GM04503 (cell line): ENCODE measurements around the gene BMP6.

Experiments used
- DNase-seq: peaks from one replicate; pipeline ENCODE4 v3.0.0-alpha.2; 2012; ENCODE audit warnings: low read depth

Gene BMP6

GRCh38 chr6:7832904-7833750 lies 107.2 kb downstream of the BMP6 start:
- no peak for DNase-seq

DNA sequence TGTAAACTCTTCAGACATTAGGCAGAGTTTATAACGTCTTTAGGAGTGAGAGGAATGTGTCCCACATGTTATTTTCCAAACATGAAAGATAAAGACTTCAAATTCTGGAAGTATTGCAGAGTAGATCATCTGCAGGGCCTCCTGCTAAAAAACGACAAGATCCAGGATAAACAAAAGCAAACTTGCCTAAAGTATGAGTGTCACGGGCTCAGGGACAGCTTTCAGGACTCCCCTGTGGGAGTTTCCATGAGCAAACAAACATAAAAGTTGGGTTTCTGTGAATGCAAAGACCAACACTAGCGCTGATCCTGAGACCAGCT lies 107.8 kb downstream of the BMP6 start:
- no peak for DNase-seq

- DNase-seq: no peak
Observed at GRCh38 chr6:7836371-7837026, 110.6 kb downstream of the BMP6 start.

DNA sequence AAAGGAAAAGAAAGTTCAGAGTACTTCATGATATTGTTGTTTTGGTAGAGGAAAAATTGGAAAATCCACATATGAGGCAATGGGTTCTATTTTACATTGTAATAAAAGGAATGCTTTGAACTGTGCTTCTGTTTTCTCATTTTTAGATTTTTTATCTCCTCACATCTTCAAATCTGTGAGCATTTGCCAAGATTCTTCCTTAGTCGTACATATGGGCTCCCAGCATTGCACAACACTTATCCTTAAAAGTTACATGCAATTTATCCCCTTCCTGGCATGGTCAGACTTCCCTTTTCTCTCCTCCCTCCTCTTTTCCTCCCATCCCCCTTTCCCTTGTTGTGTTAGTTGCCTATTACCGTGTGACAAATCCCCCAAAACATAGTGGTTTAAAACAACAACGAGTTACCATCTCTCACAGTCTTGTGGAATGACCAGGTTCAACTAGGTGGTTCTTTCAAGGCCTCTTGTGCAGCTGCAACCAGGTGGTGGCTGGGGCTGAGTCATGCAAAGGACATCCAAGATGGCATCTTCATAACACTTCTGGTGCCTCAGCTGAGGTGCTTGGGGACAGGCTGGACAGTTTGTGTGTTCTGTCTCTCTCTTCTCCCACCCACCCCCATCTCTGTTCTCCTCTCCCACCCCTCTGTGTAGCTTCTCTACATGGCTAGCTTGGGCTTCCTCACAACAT lies 116.0 kb downstream of the BMP6 start:
- no peak for DNase-seq

DNA sequence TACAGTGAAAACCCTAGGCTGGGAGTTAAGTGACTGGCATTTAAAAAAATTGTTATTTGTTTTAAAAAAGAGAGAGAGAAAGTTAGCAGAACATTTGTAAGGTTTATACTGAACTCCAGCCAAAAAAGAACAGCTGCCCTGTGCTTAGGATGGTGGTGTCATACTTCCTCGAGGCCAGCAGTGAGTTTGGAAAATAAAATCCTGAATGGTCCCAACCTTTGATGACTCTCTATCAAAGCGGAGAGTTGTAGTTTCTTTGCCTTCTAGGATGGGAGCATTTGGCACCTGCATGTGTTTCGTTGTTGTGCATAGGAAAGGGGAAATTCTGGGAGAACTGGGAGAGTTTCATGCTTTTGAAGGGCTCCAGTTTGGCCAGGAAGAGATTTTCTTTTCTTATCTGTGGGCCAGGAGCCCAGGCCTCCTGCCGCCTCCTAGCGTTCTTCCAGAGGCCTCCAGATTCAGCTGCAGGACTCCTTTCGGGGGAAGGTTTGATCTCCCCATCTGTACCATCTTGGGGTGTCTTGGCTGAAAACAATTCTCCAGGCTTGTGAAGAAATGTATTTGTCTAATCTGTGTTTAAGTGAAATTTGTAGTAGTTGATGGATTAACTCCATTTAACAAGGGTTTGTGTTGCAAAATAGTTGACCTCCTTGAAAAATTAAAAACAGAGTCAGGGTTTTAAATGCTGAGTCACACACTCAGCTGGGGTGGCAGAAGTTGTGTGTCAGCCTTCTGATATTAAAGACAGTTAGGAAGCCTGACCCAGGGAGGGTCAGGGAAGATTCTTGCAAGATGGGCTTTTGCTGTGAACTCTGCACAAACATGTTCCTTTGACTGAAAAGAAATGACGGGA lies 121.3 kb downstream of the BMP6 start:
- DNase-seq: peak; percentile 21

DNA sequence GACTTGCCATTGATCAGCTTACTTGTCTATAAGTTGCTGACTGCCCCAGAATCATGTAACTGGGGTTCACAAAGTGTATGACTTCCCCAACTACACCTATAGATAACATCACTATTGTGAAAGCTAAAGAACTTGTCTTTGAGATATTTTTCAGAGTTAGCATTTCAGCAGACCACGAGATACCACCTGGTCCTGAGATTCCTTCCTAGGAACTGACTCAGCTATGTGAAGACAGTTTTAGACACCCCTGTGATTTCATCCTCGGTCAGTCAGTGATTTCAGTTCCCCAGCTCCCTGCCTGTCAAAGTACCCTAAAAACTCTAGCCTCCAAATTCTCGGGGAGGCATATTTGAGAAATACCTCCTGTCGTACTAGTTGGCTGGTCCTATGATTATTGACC lies 122.3 kb downstream of the BMP6 start:
- DNase-seq: no peak

DNA sequence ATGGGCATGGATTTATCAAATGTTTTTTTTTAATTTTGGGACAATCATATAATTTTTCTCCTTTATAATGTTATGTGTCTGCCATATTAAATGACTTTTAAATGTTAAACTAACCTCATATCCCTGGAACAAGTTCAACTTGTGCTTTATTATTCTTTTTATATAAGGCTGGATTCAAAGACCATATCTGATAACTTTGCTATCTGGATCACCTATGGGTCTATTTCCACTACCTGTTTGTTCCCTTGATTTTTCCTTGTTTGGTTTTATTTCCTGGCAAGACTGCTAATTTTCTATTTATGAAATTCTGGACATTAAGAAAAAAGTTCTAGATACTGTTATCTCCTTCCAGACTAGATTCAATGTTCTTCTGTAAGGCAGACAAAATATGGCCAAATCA lies 125.9 kb downstream of the BMP6 start:
- DNase-seq: no peak

DNA sequence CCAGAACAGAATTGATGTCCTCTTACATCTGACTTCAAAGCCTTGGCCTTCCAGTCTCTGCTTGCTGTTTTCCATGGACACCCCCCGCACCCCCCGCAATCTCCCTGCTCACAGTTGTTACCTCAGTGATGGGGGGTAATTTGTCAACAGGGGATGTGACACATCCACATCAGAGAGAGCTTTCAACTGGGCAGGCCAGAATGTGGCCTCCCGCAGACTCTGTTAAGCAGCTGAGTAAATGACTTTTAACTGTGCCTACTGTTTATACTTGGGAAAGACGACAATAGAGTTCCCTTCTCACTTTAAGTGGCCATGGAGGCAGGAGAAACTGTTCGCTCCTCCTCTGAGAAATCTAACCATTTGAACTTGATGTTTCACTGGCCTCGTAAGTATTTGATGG lies 133.7 kb downstream of the BMP6 start:
- DNase-seq: no peak

GRCh38 chr6:7865781-7866180 lies 139.9 kb downstream of the BMP6 start:
- no peak for DNase-seq

GRCh38 chr6:7866526-7866925 lies 140.6 kb downstream of the BMP6 start:
- DNase-seq: no peak

DNA sequence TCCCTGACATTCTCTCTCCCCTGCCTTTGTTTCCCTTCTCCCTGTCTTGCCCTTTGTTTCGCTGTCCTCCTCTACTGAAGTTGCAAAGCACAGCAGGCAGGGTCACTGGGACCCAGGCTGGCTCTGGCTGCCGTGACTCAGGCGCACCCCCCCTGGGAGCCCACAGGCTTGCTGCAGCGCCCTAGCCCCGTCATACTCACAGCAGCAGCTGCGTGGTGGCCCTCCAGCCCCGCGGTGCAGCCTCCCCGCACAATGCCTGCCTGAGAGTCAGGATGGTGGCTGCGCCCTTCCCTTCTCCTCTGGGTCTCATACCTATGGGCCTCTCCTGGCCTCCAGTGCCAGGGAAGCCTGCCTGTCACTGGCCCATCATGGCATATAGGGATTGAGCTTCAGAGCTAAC lies 143.0 kb downstream of the BMP6 start:
- DNase-seq: no peak

GRCh38 chr6:7878401-7878964 lies 152.6 kb downstream of the BMP6 start:
- no peak for DNase-seq

- DNase-seq: no peak
Observed at GRCh38 chr6:7879043-7879442, 153.1 kb downstream of the BMP6 start.

- DNase-seq: no peak
Observed at GRCh38 chr6:7879579-7879978, 153.7 kb downstream of the BMP6 start.

- DNase-seq: no peak
Observed at GRCh38 chr6:7879980-7880717, 154.2 kb downstream of the BMP6 start.

- DNase-seq: no peak
Observed at GRCh38 chr6:7880718-7881107, 154.8 kb downstream of the BMP6 start.

GRCh38 chr6:7881765-7882500 lies 156.0 kb downstream of the BMP6 start:
- DNase-seq: no peak

DNA sequence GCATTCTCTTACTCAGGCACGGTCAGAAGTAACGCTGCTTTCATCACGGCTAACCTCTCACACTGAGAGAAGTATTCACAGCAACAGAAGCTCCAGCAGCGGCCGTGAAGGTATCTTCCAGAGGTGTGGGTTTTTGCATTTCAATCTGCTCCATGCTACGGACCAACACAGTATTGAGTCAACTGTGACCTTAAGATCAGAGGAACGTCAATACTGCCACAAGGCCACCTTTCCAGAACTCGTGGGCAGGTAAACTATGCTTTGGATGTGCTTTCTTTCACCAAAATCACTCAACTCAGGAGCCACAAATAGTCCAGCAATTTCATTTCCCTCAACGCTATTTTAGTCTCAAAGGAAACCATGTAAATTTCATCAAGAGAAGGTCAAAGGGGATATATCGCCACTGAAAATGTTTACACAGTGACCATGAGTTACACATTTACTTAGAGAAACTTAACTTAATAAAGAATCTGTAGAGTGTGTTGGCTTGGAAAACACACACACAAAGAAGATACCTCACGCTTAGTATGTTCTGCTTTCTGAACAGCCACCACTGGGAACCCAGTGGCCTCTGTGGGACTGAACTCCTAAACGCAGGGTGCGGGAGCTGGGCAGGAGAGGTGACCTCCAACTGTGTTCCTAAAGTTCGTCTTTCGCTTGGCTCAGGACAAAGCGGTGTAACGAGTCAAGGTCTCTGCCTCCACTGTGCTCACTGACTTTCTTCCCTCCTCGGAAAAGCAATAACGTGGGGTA lies 156.8 kb downstream of the BMP6 start:
- no peak for DNase-seq

DNA sequence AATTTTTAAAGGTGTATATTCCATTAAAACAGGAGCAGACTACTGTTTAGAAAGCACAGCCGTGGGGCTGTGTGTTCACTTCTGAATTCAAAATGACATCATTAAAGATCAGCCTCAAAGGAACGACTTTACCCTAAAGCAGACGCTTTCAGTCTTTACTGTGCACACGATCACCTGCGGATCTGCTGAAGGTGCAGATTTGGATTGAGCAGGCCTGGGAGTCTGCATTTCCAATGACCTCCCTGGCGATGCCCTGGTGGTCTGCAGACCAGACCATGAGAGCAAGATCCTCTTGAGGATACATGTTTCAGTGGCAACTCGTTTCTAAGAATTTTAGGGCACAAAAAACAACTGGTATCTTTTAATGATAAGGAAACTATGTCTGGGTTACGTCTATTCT lies 157.5 kb downstream of the BMP6 start:
- no peak for DNase-seq

DNA sequence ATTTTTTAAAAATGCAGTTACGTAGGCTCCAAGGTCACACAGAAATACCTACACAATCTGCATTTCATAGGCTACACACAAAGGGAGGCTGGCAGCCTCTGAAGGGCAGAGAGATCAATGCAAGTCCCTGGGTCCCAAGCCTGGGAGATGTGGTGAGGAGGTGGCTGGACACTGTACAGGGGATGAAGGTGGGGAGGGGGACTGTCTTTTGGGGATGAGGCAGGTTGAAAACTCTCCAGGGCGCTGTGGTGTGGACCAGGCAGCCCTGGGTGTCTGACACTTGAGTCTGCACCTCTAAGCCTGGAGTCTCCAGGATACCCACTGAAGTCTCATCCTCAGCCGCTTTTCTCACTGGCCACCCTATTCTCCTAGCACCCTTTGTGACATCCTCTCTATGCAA lies 160.2 kb downstream of the BMP6 start:
- DNase-seq: no peak
